Suprapubic skin (tissue), 4 donors: Measurements from ENCODE around the gene ASTN2. TPM values are rescaled to one million over a fixed set of nuclear protein-coding genes. Genes with fewer than 3 reads are reported as not detected.

Experiments
- DNase-seq, 2 donors: peaks; one replicate each; pipeline ENCODE4 v3.0.0-alpha.2; 2019; ENCODE audit warnings: low spot score in 2 of 2
- H3K27ac ChIP-seq: fragments of 200-600 bp; sonication (generic); one replicate; pipeline ENCODE4 v1.5.1; 2019
- H3K27me3 ChIP-seq: fragments of 200-600 bp; sonication (generic); one replicate; pipeline ENCODE4 v1.5.1; 2019
- H3K36me3 ChIP-seq: fragments of 200-600 bp; sonication (generic); one replicate; pipeline ENCODE4 v1.5.1; 2019
- H3K4me1 ChIP-seq: fragments of 200-600 bp; sonication (generic); one replicate; pipeline ENCODE4 v1.5.1; 2019
- H3K4me3 ChIP-seq: fragments of 200-600 bp; sonication (generic); one replicate; pipeline ENCODE4 v1.5.1; 2019; ENCODE audit warnings: mild to moderate bottlenecking
- H3K9me3 ChIP-seq: fragments of 200-600 bp; sonication (generic); one replicate; pipeline ENCODE4 v1.5.1; 2019
- EP300 ChIP-seq: sonication (generic); formaldehyde crosslinking; IDR thresholded peaks from one replicate; pipeline ENCODE4 v1.6.1; 2017; ENCODE audit warnings: antibody characterized with exemption
- POLR2A ChIP-seq, 2 donors: fragments of 450-650 bp; IDR thresholded peaks; one replicate each; pipeline ENCODE4 v1.6.1; 2017; ENCODE audit warnings: antibody characterized with exemption in 2 of 2, mild to moderate bottlenecking in 2 of 2, moderate library complexity in 2 of 2
- POLR2AphosphoS5 ChIP-seq, 3 donors: sonication (generic); formaldehyde crosslinking; IDR thresholded peaks; one replicate each; pipeline ENCODE4 v1.6.1; 2017; ENCODE audit warnings: antibody characterized with exemption in 3 of 3
- WGBS: methylation state at CpG from one replicate; pipeline ENCODE4 v1.1.5; 2018; 5-methylcytosine and 5-hydroxymethylcytosine counted together
- total RNA-seq, 4 donors: library from RNA; depleted of rRNA; stranded (reverse); fragments of >200 nt; gene quantifications; one replicate each; pipeline ENCODE4 v1.1.0, GENCODE V29; 2016
- TF ChIP-seq, protein P1 (sequence below), 2 donors: fragments of 200-600 bp in 1 of 2; fragments of 450-650 bp in 1 of 2; sonication (generic) in 1 of 2; IDR thresholded peaks; one replicate each; pipeline ENCODE4 v1.5.1; 2016 to 2019; ENCODE audit warnings: antibody characterized with exemption in 2 of 2, mild to moderate bottlenecking in 1 of 2, moderate library complexity in 1 of 2

ASTN2 gene
- total RNA-seq, 4 donors from 2014 or later, result 2.0 to 6.9 (median 3.8) TPM

DNA sequence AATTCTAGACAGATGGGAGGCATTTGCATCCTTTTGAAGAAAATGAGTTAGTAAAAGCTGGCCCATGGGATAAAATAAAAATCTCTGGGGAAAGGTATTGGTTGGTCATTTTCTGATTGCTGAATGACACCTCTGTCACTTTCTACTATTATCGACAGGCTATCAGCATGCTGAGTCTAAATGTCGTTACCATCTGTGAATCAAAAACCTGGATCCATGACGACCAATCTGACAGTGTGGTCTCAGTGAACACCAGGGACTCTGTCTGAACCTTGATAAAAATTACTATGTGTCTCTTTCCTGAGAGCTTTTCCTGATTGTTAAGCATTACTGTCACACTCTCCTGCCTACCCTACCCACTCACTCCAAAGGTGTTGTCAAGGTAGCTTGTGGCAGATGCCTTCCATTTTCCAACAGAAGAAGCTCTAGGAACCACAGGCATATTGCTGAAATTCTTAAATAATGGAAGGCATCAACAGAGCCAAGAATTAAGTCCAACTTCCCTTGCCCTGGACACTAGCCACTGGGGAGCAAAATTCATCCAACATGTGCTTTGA lies 12.6 kb upstream of the ASTN2 start:
- Histone ChIP-seq H3K27me3 (peaks cover 8% of the 10 kb centered on the region), H3K4me3 (no peak overlapping the region), H3K36me3 (no peaks in the 10 kb centered on the region), H3K9me3 (no peaks in the 10 kb centered on the region), H3K4me1 (no peaks in the 10 kb centered on the region), H3K27ac (no peak overlapping the region)
- TF ChIP-seq, protein P1, sequence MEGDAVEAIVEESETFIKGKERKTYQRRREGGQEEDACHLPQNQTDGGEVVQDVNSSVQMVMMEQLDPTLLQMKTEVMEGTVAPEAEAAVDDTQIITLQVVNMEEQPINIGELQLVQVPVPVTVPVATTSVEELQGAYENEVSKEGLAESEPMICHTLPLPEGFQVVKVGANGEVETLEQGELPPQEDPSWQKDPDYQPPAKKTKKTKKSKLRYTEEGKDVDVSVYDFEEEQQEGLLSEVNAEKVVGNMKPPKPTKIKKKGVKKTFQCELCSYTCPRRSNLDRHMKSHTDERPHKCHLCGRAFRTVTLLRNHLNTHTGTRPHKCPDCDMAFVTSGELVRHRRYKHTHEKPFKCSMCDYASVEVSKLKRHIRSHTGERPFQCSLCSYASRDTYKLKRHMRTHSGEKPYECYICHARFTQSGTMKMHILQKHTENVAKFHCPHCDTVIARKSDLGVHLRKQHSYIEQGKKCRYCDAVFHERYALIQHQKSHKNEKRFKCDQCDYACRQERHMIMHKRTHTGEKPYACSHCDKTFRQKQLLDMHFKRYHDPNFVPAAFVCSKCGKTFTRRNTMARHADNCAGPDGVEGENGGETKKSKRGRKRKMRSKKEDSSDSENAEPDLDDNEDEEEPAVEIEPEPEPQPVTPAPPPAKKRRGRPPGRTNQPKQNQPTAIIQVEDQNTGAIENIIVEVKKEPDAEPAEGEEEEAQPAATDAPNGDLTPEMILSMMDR (IDR thresholded peaks at IDR 0.05), result no peak
- TF ChIP-seq EP300, result no peak
- TF ChIP-seq POLR2A (IDR thresholded peaks at IDR 0.05), result no peak
- no peak for TF ChIP-seq POLR2AphosphoS5 (IDR thresholded peaks at IDR 0.05)
- 89% methylated on average over 3 of the region's 3 CpGs for WGBS
- no peak for DNase-seq

DNA sequence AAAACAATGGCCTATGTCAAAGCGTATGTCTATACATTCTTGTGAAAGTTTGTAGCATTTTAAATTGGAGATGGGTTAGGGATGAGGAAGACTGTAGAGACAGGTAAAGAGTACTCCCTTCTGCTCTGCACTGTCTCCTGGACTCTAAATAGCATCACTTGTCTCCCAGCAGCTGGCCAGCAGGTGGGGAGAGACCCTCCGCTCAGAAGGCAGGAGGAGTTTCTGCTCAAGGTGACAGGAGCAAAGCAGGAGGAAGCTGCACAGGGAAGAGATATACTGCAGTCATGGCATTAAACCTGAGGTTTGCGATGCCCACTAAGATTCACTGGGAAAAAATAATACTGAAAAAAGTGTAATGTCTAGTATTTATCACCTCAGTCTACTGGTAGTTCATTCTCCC lies 10.7 kb upstream of the ASTN2 start:
- 77% methylated on average over 3 of the region's 3 CpGs for WGBS

DNA sequence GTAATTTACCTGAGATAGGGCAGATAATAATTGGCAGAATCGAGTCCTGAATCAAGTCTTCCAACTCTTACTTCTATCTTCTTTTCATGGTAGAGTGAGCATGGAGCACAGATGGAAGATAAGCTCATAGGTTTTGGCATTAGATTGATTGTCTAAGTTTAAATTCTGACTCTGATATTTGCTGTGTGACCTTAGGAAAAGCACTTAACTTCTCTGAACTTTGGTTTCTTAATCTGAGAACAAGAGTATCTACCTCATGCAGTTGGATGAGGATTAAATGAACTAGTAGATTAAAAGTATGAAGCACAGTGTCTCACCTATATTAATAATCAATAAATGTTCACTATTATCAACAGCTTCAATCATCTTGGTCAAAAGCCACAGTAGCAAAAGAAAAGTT lies 9.4 kb upstream of the ASTN2 start:
- Histone ChIP-seq H3K27ac (no peak overlapping the region), H3K9me3 (no peaks in the 10 kb centered on the region), H3K36me3 (no peaks in the 10 kb centered on the region), H3K4me1 (no peaks in the 10 kb centered on the region), H3K27me3 (peaks cover 29% of the 10 kb centered on the region), H3K4me3 (no peak overlapping the region)
- TF ChIP-seq, protein P1 (IDR thresholded peaks at IDR 0.05), result no peak
- no peak for TF ChIP-seq POLR2AphosphoS5 (IDR thresholded peaks at IDR 0.05)
- TF ChIP-seq POLR2A (IDR thresholded peaks at IDR 0.05), result no peak
- no peak for TF ChIP-seq EP300
- 61% methylated on average over 1 of the region's 1 CpG for WGBS
- no peak for DNase-seq

More for the DNA sequence above, 10.7 kb upstream of the ASTN2 start:
- Histone ChIP-seq H3K27ac (no peak overlapping the region), H3K4me3 (no peak overlapping the region), H3K9me3 (no peaks in the 10 kb centered on the region), H3K4me1 (no peaks in the 10 kb centered on the region), H3K27me3 (peaks cover 17% of the 10 kb centered on the region), H3K36me3 (no peaks in the 10 kb centered on the region)
- DNase-seq, result no peak
- TF ChIP-seq, protein P1 (IDR thresholded peaks at IDR 0.05), result no peak
- TF ChIP-seq POLR2AphosphoS5 (IDR thresholded peaks at IDR 0.05) (no peak), POLR2A (IDR thresholded peaks at IDR 0.05) (no peak), EP300 (no peak)

DNA sequence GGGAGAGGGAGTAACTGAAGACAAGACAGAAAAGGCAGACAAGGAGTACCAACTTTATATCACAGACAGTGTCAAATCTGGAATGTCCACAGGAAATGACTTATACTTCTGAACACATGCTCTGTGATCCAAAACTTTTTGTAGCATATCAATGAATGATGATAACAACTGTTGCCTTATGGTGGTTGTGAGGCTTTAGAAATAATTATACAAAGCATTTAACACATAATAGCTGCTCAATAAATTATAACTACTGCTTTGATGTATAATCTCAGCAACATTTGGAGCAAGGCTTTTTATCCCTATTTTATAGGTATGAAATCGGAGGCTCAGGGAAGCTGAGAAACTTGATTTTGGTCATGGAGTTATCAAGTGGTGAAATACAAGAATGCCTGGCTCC lies 3.3 kb upstream of the ASTN2 start:
- Histone ChIP-seq H3K36me3 (no peaks in the 10 kb centered on the region), H3K4me1 (peaks cover 22% of the 10 kb centered on the region), H3K27ac (no peak overlapping the region), H3K4me3 (no peak overlapping the region), H3K9me3 (no peaks in the 10 kb centered on the region), H3K27me3 (peaks cover 76% of the 10 kb centered on the region)
- DNase-seq, result no peak
- 84% methylated on average over 1 of the region's 1 CpG for WGBS
- TF ChIP-seq, protein P1 (IDR thresholded peaks at IDR 0.05), result no peak
- no peak for TF ChIP-seq EP300
- TF ChIP-seq POLR2AphosphoS5 (IDR thresholded peaks at IDR 0.05), result no peak
- TF ChIP-seq POLR2A (IDR thresholded peaks at IDR 0.05), result no peak

DNA sequence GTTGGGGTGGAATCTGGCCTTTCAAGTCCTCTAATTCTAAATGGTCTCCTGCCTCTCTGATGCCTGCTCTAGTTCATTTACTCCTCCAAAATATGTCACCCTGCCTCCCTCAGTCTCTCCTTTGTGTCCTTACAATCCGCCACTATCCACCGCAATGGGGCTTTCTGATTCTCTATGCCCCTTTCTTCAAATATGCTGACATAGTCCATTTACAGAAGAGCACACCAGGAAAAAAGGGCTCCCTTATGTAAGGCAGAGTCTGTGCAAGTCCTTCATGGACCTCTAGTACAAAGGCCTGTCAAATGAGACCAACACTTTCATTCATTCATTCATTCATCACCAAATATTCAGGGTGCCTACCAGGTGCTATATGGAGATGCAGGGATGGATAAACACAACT lies 2.0 kb upstream of the ASTN2 start:
- no peak for DNase-seq
- Histone ChIP-seq H3K27ac (no peak overlapping the region), H3K4me1 (peaks cover 26% of the 10 kb centered on the region), H3K9me3 (no peaks in the 10 kb centered on the region), H3K4me3 (no peak overlapping the region), H3K36me3 (no peaks in the 10 kb centered on the region), H3K27me3 (peaks cover 82% of the 10 kb centered on the region)
- TF ChIP-seq, protein P1 (IDR thresholded peaks at IDR 0.05), result no peak
- TF ChIP-seq POLR2AphosphoS5 (IDR thresholded peaks at IDR 0.05) (no peak), EP300 (no peak), POLR2A (IDR thresholded peaks at IDR 0.05) (no peak)
- WGBS, result 90% methylated on average over 2 of the region's 2 CpGs
